ENCODE data around the gene VPS13D. TPM values are rescaled to one million over a fixed set of nuclear protein-coding genes. Genes with fewer than 3 reads are reported as not detected.

The VPS13D gene
- total and polyA plus RNA-seq, 4 donors = 10.2 to 68.3 (median 12.6) TPM

GRCh38 chr1:12490532-12491142, 260.8 kb downstream of the VPS13D start:
- TF ChIP-seq TAF1 (conservative IDR thresholded peaks at IDR 0.05) (no peak), JUND (IDR thresholded peaks at IDR 0.05) (no peak), RAD21 (IDR thresholded peaks at IDR 0.05) (no peak)
- Histone ChIP-seq H3K27me3 (ENCODE audit: control insufficient read depth in 4 of 4, insufficient read depth in 4 of 4, low read length in 3 of 4) (no peaks in the 10 kb centered on the region), H3K36me3 (ENCODE audit: control insufficient read depth in 4 of 4, insufficient read depth in 3 of 4, low read depth in 1 of 4, low read length in 3 of 4) (no peaks in the 10 kb centered on the region), H3K9me3 (ENCODE audit: control insufficient read depth in 4 of 4, low read length in 3 of 4) (no peaks in the 10 kb centered on the region), H3K27ac (ENCODE audit: low read depth in 1 of 2, low read length in 2 of 2) (no peak overlapping the region), H3K4me3 (ENCODE audit: low read depth in 1 of 3, low read length in 3 of 3) (no peak overlapping the region), H3K4me1 (ENCODE audit: control insufficient read depth in 4 of 4, insufficient read depth in 4 of 4, low read length in 3 of 4) (peaks cover 8 to 14% (median 10%) of the 10 kb centered on the region in 4 donors), H3K9ac (ENCODE audit: low read depth in 1 of 2, low read length in 2 of 2) (no peak overlapping the region)
- DNase-seq (ENCODE audit: low spot score) = no peak
- WGBS = 89% methylated on average over 11 of the region's 11 CpGs

- TF ChIP-seq EGR1 (IDR thresholded peaks at IDR 0.05; ENCODE audit: low read depth in 2 of 2) (no peak), FOXA1 (IDR thresholded peaks at IDR 0.05) (no peak), CTCF (IDR thresholded peaks at IDR 0.05; ENCODE audit: low read depth, low read length, missing input control) (no peak), TAF1 (conservative IDR thresholded peaks at IDR 0.05) (no peak), GABPA (IDR thresholded peaks at IDR 0.05 in 1 of 2, conservative IDR thresholded peaks at IDR 0.05 in 1 of 2) (no peak), YY1 (IDR thresholded peaks at IDR 0.05) (no peak), JUND (IDR thresholded peaks at IDR 0.05) (no peak), RXRA (IDR thresholded peaks at IDR 0.05) (no peak), SP1 (IDR thresholded peaks at IDR 0.05) (no peak), FOXA2 (IDR thresholded peaks at IDR 0.05) (no peak), HNF4A (conservative IDR thresholded peaks at IDR 0.05) (no peak), ATF3 (IDR thresholded peaks at IDR 0.05) (no peak), ZBTB33 (IDR thresholded peaks at IDR 0.05) (no peak), NR2F2 (IDR thresholded peaks at IDR 0.05) (no peak), REST (IDR thresholded peaks at IDR 0.05) (no peak), RAD21 (IDR thresholded peaks at IDR 0.05) (no peak), HNF4G (IDR thresholded peaks at IDR 0.05) (no peak), MAX (IDR thresholded peaks at IDR 0.05) (no peak)
- 95% methylated on average over 5 of the region's 5 CpGs for WGBS
- no peak overlapping the region for H3K27ac ChIP-seq (ENCODE audit: low read depth in 1 of 2, low read length in 2 of 2)
- no peak overlapping the region for H3K4me3 ChIP-seq (ENCODE audit: low read depth in 1 of 3, low read length in 3 of 3)
- H3K4me1 ChIP-seq (ENCODE audit: control insufficient read depth in 4 of 4, insufficient read depth in 4 of 4, low read length in 3 of 4) = peaks cover 1 to 14% (median 7%) of the 10 kb centered on the region in 4 donors
- H3K9ac ChIP-seq (ENCODE audit: low read depth in 1 of 2, low read length in 2 of 2) = no peak overlapping the region
- DNase-seq (ENCODE audit: low spot score) = no peak
- H3K36me3 ChIP-seq (ENCODE audit: control insufficient read depth in 4 of 4, insufficient read depth in 3 of 4, low read depth in 1 of 4, low read length in 3 of 4) = no peaks in the 10 kb centered on the region
- H3K27me3 ChIP-seq (ENCODE audit: control insufficient read depth in 4 of 4, insufficient read depth in 4 of 4, low read length in 3 of 4) = no peaks in the 10 kb centered on the region
- no peaks in the 10 kb centered on the region for H3K9me3 ChIP-seq (ENCODE audit: control insufficient read depth in 4 of 4, low read length in 3 of 4)
These were observed 261.8 kb downstream of the VPS13D start for GRCh38 chr1:12491656-12492055.

Measured in liver (tissue), 9 donors.